Subcutaneous adipose tissue (tissue), 4 donors: ENCODE data around the gene DAB1. TPM values are rescaled to one million over a fixed set of nuclear protein-coding genes. Genes with fewer than 3 reads are reported as not detected.

Source experiments
- CTCF ChIP-seq: fragments of 450-650 bp; IDR thresholded peaks from one replicate; pipeline ENCODE4 v1.5.1; 2016; ENCODE audit warnings: low read depth, mild to moderate bottlenecking, control low read depth, antibody characterized with exemption, moderate library complexity
- total RNA-seq, 4 donors: library from RNA; depleted of rRNA; stranded (reverse); fragments of >200 nt; gene quantifications; one replicate each; pipeline ENCODE4 v1.1.0, GENCODE V29; 2016

The DAB1 gene
- total RNA-seq, 4 donors from 2014 or later = 0.22 to 0.98 (median 0.45) TPM

GRCh38 chr1:57066980-57067610 lies 356.8 kb downstream of the DAB1 start:
- no peak for TF ChIP-seq CTCF

- no peak for TF ChIP-seq CTCF
Observed at GRCh38 chr1:57065442-57065841, 358.4 kb downstream of the DAB1 start.

GRCh38 chr1:57064379-57065140 lies 359.3 kb downstream of the DAB1 start:
- TF ChIP-seq CTCF = no peak

GRCh38 chr1:57063406-57064125 lies 360.3 kb downstream of the DAB1 start:
- TF ChIP-seq CTCF = no peak

GRCh38 chr1:57061369-57061768 lies 362.5 kb downstream of the DAB1 start:
- no peak for TF ChIP-seq CTCF

GRCh38 chr1:57060451-57060850 lies 363.4 kb downstream of the DAB1 start:
- TF ChIP-seq CTCF = no peak
